ENCODE data around the gene TNRC18.

Gene TNRC18

DNA sequence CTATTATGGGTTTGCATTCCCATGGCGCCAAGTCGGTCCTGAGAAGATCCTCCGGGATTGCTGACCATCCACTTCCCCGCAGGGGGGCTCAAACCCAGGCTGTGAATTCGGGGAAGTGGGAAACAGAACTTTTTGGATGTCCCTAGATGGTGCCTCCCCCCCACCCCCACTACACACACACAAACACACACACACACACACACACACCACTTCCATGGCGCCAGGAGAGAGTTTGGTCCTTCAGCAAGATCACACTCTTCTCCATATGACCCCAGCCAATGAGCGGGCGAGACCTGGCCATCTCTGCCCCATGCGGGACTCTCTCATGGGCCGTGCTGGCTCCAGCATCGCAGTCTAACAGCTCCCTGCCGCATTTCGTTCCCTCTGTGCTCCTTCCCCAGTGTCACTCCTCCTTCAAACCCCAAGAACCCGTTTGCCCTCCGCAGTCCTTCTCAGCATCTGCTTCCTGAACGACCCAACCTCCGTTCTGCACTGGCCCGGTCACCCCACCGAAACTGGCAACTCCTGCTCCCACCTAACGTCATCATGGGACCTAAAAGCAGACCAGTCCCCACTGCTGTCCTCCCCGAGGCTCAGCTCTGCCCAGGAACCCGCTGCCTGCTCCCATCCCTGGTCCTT is 32.1 kb upstream of the TNRC18 start:
- no peaks in the 10 kb centered on the region for H3K9me3 Mint-ChIP-seq
- peaks cover 3% of the 10 kb centered on the region for H3K27me3 Mint-ChIP-seq (ENCODE audit: low read depth)
- H3K4me1 Mint-ChIP-seq (ENCODE audit: low read depth), result no peaks in the 10 kb centered on the region
- H3K4me3 Mint-ChIP-seq, result no peak overlapping the region
- H3K27ac Mint-ChIP-seq, result no peak overlapping the region
- no peaks in the 10 kb centered on the region for H3K36me3 Mint-ChIP-seq (ENCODE audit: low read depth)

DNA sequence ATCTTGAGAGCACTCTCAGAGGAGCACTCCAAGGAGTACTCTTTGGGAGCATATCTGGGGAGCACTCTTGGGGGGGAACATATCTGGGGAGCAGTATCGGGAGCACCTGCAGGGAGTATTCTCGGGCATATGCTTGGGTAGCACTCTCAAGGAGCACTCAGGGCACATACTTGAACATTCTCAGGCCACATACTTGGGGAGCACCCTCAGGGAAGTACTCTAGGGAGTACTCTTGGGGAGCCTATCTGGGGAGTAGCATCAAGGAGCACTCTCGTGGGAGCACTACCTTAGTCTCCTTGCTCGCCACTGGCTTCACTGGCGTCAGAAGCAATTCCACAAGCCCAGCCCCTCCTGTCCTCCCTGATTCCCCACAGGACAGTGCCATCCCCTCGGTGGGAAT is 31.5 kb upstream of the TNRC18 start:
- no peaks in the 10 kb centered on the region for H3K36me3 Mint-ChIP-seq (ENCODE audit: low read depth)
- H3K4me3 Mint-ChIP-seq, result no peak overlapping the region
- peaks cover 3% of the 10 kb centered on the region for H3K27me3 Mint-ChIP-seq (ENCODE audit: low read depth)
- no peaks in the 10 kb centered on the region for H3K4me1 Mint-ChIP-seq (ENCODE audit: low read depth)
- no peaks in the 10 kb centered on the region for H3K9me3 Mint-ChIP-seq
- H3K27ac Mint-ChIP-seq, result no peak overlapping the region

DNA sequence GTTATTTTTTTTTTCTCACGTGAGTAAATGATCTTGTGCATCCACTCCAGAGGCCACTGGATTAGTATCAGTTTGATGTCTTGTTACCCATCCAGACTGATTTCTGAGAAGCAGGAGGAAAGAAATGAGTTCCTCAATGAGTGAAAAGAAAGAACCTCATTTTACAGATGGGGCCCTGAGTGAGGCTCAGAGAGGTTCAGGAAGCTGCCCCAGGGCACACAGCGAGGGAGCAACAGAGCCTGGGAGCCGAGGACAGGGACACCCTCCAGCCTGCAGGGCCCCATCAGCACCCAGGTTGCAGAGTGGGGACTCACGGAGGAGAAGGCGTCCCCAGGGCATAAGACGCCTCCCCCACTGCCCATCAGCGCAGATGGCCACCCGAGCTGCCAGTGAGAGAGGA is 30.9 kb upstream of the TNRC18 start:
- Mint-ChIP-seq H3K4me1 (ENCODE audit: low read depth) (no peaks in the 10 kb centered on the region), H3K4me3 (no peak overlapping the region), H3K36me3 (ENCODE audit: low read depth) (no peaks in the 10 kb centered on the region), H3K27me3 (ENCODE audit: low read depth) (peaks cover 3% of the 10 kb centered on the region), H3K9me3 (no peaks in the 10 kb centered on the region), H3K27ac (no peak overlapping the region)

DNA sequence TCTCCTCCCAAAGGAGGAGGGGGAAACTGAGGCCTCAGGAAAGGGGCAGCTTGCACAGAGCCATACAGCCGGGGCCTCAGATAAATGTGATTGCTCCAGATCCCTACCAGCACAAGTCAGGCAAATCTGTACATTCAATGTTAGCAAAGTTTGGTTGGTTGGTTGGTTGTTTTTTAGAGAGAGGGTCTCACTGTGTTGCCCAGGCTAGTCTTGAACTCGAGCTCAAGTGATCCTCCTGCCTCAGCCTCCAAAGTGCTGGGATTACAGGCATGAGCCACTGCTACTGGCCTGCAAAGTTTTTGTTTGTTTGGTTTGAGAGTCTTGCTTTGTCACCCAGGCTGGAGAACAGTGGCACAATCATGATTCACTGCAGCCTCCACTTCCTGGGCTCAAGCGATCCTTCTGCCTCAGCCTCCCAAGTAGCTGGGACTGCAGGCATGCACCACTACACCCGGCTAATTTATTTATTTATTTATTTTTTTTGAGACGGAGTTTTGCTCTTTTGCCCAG is 30.0 kb upstream of the TNRC18 start:
- Mint-ChIP-seq H3K36me3 (ENCODE audit: low read depth) (no peaks in the 10 kb centered on the region), H3K9me3 (no peaks in the 10 kb centered on the region), H3K4me1 (ENCODE audit: low read depth) (no peaks in the 10 kb centered on the region), H3K27ac (no peak overlapping the region), H3K4me3 (no peak overlapping the region), H3K27me3 (ENCODE audit: low read depth) (peaks cover 3% of the 10 kb centered on the region)

DNA sequence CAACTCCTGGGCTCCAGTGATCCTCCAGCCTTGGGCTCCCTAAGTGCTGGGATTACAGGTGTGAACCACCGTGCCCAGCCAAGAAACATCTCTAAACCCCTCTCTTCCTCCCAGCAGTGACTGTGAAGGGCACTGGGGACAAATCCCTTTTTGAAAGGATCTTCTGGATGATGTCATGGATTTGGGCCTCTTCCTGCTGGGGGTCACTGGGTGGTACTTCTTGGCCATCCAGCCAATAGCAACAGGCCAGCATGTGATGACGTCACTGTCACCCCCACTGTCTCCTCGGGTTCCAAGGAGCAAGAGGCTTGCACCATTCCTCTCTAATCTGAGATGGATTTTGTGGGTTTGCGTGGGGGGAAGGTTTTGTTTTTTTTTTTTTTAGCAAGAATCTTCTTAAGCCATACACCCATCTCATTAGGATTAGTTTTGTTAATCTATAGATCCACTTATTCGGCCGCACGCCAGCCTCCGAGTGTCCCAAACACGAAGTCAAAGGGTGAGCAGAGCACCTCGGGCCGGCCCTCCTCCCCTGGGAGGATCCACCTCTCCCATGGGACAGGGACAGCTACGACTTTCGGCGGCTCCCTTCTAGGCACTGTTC is 29.4 kb upstream of the TNRC18 start:
- Mint-ChIP-seq H3K9me3 (no peaks in the 10 kb centered on the region), H3K4me3 (no peak overlapping the region), H3K27me3 (ENCODE audit: low read depth) (peaks cover 3% of the 10 kb centered on the region), H3K27ac (no peak overlapping the region), H3K36me3 (ENCODE audit: low read depth) (no peaks in the 10 kb centered on the region), H3K4me1 (ENCODE audit: low read depth) (no peaks in the 10 kb centered on the region)

DNA sequence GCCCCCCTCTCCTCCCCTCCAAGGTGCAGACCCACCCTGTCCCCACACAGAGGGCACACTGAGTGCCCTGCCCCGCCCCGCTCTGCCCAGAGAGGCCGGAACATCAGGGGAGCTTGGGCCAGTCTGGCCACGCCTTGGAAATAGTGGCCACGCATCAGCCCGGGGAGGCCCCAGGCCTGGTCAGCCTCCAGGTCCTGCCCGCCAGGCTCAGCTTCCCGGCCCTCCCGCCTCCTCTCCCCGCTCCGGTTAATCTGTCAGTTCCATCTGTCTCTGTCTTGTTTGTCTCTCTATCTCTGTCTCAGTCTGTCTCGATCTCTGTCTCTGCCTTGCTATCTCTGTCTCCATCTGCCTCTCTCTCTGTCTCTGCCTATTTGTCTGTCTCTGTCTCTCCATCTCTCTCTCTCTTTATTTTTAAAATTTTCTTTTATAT is 28.9 kb upstream of the TNRC18 start:
- Mint-ChIP-seq H3K9me3 (no peaks in the 10 kb centered on the region), H3K27me3 (ENCODE audit: low read depth) (peaks cover 3% of the 10 kb centered on the region), H3K4me1 (ENCODE audit: low read depth) (no peaks in the 10 kb centered on the region), H3K4me3 (no peak overlapping the region), H3K27ac (no peak overlapping the region), H3K36me3 (ENCODE audit: low read depth) (no peaks in the 10 kb centered on the region)

DNA sequence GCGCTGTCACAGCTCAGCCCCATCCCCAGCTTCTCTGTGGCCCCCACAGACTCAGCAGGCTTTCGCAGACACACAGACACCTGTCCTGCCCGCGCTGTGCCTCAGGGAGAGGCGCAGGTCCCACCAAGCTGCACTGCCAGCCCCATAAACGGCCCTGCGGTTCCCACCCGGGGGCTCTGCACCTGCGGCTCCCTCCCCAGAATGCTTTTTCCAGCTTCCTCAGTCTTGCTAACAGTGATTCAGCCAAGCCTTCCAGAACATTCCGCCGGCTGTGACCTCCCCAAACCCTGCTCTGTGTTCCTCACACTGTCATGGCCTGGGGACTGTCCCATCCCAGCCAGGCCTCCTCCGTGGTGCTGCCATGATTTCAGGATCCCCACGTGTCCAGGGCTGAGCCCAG is 27.8 kb upstream of the TNRC18 start:
- no peak overlapping the region for H3K4me3 Mint-ChIP-seq
- H3K9me3 Mint-ChIP-seq, result no peaks in the 10 kb centered on the region
- H3K4me1 Mint-ChIP-seq (ENCODE audit: low read depth), result no peaks in the 10 kb centered on the region
- no peaks in the 10 kb centered on the region for H3K36me3 Mint-ChIP-seq (ENCODE audit: low read depth)
- no peak overlapping the region for H3K27ac Mint-ChIP-seq
- no peaks in the 10 kb centered on the region for H3K27me3 Mint-ChIP-seq (ENCODE audit: low read depth)

DNA sequence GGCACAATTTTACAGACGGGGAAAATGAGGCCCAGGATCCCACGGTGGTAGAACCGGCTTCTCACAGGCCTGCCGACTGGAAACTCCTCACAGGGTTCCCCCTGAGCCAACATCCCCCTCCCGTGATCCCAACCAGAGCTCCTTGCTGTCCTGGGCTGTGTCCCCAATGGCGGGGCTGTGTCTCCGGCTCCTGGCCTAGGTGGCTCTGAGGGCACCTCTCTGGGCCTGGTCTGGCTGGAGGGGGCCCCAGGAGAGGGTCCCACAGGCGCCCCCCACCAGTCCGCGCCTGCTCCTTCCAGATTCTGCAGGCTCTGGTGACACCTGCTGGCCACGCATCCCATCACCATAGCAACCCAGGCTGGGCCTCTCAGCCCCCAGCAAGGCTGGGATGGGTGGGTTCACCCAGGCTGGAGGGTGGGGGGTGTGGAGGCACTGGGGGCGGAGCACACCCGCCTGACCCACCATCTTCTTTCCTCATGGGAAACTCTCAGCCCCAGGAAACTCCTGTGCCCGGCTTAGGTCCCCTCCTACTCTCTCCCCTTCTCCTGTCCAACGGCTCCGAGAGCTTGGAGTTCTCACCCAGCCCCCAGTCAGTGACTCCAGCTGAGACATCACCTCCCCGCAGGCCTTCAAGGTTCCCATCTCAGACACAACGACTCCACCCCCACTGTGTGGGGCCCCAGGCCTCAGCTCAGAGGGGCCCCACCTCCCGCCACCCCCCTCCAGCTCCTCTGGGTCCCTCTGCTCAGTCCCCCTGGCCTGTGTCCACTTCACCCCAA is 27.1 kb upstream of the TNRC18 start:
- Mint-ChIP-seq H3K27me3 (ENCODE audit: low read depth) (no peaks in the 10 kb centered on the region), H3K4me3 (no peak overlapping the region), H3K4me1 (ENCODE audit: low read depth) (no peaks in the 10 kb centered on the region), H3K27ac (no peak overlapping the region), H3K9me3 (no peaks in the 10 kb centered on the region), H3K36me3 (ENCODE audit: low read depth) (no peaks in the 10 kb centered on the region)

DNA sequence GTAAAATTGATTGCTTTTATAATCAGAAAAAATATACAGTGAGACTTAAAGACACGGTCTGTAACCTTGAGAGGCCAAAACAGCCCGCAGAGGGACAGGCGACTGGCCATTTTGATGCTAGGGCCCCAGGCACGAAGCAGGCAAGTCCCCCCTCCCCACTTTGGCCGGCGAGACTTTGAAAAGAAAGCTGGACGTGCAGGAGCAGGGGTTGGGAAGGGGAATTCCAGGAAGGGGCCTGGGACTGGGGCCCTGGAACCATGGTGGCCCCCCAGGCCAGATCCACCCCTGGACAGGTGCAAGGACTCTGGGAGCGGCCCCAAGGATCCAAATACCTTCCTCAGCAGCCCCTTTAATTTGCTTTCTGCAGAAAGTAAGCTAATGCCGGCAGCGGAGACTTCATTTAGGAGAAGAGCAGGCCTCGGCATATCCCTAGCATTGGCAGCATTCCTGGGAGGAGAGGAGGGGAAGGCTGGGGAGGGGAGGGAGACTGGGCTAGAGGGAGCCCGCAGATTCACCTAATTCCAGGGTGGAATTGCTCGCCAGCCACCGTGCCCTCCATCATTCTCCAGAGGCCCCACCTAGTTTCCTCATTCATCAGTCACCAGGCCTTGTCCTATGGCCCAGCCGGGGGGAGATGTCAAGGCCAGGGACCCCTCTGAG is 24.9 kb upstream of the TNRC18 start:
- Mint-ChIP-seq H3K27me3 (ENCODE audit: low read depth) (no peaks in the 10 kb centered on the region), H3K27ac (no peak overlapping the region), H3K36me3 (ENCODE audit: low read depth) (no peaks in the 10 kb centered on the region), H3K4me1 (ENCODE audit: low read depth) (no peaks in the 10 kb centered on the region), H3K9me3 (no peaks in the 10 kb centered on the region), H3K4me3 (no peak overlapping the region)

DNA sequence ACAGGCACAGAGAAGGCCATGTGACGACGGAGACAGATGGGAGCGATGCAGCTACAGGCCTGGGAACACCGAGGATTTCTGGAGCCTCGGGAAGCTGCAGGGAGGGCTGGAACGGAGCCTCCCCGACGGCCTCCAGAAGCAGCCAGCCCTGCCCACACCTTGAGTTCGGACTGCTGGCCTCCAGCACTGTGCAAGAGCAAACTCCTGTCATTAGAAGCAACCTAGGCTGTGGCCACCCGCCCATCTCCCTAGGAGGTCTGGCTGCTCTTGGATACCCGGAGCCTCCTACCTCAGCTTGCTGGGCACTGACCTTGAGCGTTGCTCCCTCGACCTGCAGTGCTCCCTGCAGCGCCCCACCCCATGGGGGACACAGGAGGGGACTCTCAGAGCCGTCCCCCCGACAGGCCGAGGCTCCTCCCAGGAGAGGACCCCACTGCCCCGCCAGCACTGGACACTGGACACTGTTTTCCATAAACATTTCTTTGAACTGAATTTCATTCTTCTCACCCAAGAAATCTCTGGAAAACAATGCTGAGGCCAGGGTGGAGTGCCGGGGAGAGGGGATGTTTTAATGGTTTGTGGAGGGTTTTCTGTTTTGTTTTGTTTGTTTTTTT is 22.5 kb upstream of the TNRC18 start:
- Mint-ChIP-seq H3K27ac (no peak overlapping the region), H3K27me3 (ENCODE audit: low read depth) (no peaks in the 10 kb centered on the region), H3K9me3 (no peaks in the 10 kb centered on the region), H3K36me3 (ENCODE audit: low read depth) (no peaks in the 10 kb centered on the region), H3K4me3 (no peak overlapping the region), H3K4me1 (ENCODE audit: low read depth) (no peaks in the 10 kb centered on the region)

DNA sequence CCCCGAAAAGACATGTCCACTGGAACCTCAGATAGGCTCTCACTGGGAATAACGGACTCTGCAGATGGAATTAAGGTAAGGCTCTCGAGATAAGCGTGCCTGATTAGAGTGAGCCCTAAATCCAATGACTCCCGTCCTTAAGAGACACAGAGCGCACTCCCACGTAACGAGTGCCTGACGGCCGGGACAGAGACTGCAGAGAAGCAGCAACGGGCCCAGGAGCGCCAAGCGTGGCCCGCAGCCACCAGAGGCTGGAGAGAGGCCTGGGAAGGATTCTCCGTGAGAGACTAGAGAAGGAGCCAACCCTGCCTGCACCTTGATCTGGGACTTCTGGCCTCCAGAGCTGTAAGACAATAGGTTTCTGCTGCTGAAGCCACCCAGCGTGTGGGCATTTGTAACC is 20.0 kb upstream of the TNRC18 start:
- Mint-ChIP-seq H3K27me3 (ENCODE audit: low read depth) (no peaks in the 10 kb centered on the region), H3K27ac (no peak overlapping the region), H3K4me1 (ENCODE audit: low read depth) (no peaks in the 10 kb centered on the region), H3K4me3 (no peak overlapping the region), H3K36me3 (ENCODE audit: low read depth) (no peaks in the 10 kb centered on the region), H3K9me3 (no peaks in the 10 kb centered on the region)

DNA sequence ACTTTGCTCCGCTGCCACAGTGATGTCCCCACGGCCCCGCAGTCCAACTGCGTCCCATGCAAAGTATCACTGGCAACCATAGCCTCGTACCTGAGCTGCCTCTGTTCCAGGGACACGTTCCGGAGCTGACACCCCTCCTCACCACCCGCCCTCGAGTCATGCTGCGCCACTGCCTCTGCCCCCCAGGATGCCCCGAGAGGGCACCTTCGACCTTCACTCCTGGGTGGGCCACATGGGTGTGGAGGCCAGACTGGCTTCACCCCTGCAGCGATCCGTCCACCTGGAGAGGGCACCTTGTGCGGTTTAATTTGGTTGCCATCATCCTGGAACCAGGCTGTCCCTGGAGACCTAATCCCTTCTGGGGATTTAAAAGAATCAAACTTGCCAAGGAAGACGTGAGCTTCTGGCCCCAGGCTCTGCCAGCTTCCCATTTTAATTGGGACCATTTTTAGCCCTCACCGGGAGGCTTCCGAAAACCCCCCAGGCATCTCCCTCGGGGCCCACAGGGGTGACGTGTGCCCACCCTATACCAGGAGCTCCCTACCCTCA is 19.2 kb upstream of the TNRC18 start:
- Mint-ChIP-seq H3K27me3 (ENCODE audit: low read depth) (no peaks in the 10 kb centered on the region), H3K36me3 (ENCODE audit: low read depth) (no peaks in the 10 kb centered on the region), H3K9me3 (no peaks in the 10 kb centered on the region), H3K4me1 (ENCODE audit: low read depth) (no peaks in the 10 kb centered on the region), H3K4me3 (no peak overlapping the region), H3K27ac (no peak overlapping the region)

DNA sequence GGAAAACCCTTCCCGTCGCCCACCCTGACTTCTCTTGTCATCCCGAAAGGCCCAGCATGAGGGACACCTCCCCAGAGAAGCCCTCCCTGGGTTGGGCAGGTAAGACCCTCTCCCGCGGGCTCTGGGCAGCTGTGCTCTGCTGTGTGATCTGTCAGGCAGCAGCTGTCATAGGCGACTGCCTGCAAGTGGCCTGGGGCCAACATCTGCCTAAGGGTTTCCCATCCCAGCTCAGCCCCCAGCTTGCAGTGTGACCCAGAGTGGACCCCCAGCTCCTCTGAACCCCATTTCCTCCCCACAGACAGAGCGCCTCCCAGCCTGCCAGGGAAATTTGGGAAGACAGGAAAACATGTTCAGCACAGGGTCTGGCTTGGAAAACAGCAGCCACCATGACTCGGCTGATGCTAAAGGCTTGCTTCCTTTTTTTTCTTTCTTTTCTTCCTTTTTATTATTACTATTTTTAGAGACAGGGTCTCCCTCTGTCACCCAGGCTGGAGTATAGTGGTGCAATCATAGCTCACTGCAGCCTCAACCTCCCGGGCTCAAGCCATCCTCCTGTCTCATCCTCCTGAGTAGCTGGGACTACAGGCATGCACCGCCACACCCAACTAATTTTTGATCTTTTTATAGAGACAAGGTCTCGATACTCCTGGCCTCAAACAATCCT is 18.3 kb upstream of the TNRC18 start:
- no peak overlapping the region for H3K4me3 Mint-ChIP-seq
- no peaks in the 10 kb centered on the region for H3K27me3 Mint-ChIP-seq (ENCODE audit: low read depth)
- peaks cover 2% of the 10 kb centered on the region for H3K36me3 Mint-ChIP-seq (ENCODE audit: low read depth)
- no peaks in the 10 kb centered on the region for H3K9me3 Mint-ChIP-seq
- no peak overlapping the region for H3K27ac Mint-ChIP-seq
- H3K4me1 Mint-ChIP-seq (ENCODE audit: low read depth), result no peaks in the 10 kb centered on the region
